IMR-90 (cell line): ENCODE measurements around the gene HMGCR. TPM values are rescaled to one million over a fixed set of nuclear protein-coding genes. Genes with fewer than 3 reads are reported as not detected.

Source experiments
- ATAC-seq: fragments of 200-7000 bp; cut with Tn5 transposase; 2 replicates; pipeline ENCODE4 v1.9.1; 2020; ENCODE audit warnings: low read depth, mild to moderate bottlenecking, moderate library complexity
- BruUV-seq: library from RNA; stranded (reverse); fragments of 400-500 nt; replicated peaks from 2 replicates; lab custom pipeline; 2021; lab: Mats Ljungman, UMichigan
- CTCF ChIA-PET: fragments of 300-600 bp; formaldehyde crosslinking; extraction: SDS; loops from one replicate; lab custom pipeline; 2021; ENCODE audit warnings: antibody characterized with exemption; lab: Yijun Ruan, JAX
- POLR2A ChIA-PET: fragments of 300-600 bp; sonication (Branson Sonifier 250); formaldehyde crosslinking; loops from one replicate; lab custom pipeline; 2022; ENCODE audit warnings: antibody characterized with exemption; ENCODE audit not compliant: unreplicated experiment; lab: Charles Lee
- DNase-seq: peaks from one replicate; pipeline ENCODE4 v3.0.0; 2013
- H2AFZ ChIP-seq: replicated peaks from 2 replicates; pipeline ENCODE3; 2013; ENCODE audit warnings: low read length, mild to moderate bottlenecking; ENCODE audit not compliant: poor library complexity
- H2AK5ac ChIP-seq: 2 replicates; pipeline ENCODE4 v1.6.1; 2013; ENCODE audit warnings: low read depth, low read length, inconsistent platforms
- H2AK9ac ChIP-seq: replicated peaks from 2 replicates; pipeline ENCODE3; 2013; ENCODE audit warnings: mild to moderate bottlenecking, low read depth, low read length, moderate library complexity; ENCODE audit not compliant: poor library complexity
- H2BK120ac ChIP-seq: 2 replicates; pipeline ENCODE4 v1.6.1; 2013; ENCODE audit warnings: low read depth, low read length, inconsistent platforms
- H2BK15ac ChIP-seq: 3 replicates; pipeline ENCODE4 v1.6.1; 2013; ENCODE audit warnings: low read depth, low read length, inconsistent platforms
- H2BK20ac ChIP-seq: 2 replicates; pipeline ENCODE4 v1.6.1; 2013; ENCODE audit warnings: low read depth, mild to moderate bottlenecking, inconsistent platforms, low read length, moderate library complexity
- H2BK5ac ChIP-seq: 2 replicates; pipeline ENCODE4 v1.6.1; 2013; ENCODE audit warnings: mild to moderate bottlenecking, low read depth, low read length, inconsistent platforms; ENCODE audit not compliant: poor library complexity, severe bottlenecking
- H3K14ac ChIP-seq: replicated peaks from 2 replicates; pipeline ENCODE4 v1.6.1; 2013; ENCODE audit warnings: low read depth, low read length, inconsistent platforms
- H3K18ac ChIP-seq: 2 replicates; pipeline ENCODE4 v1.6.1; 2013; ENCODE audit warnings: low read depth, low read length, control low read depth
- H3K23ac ChIP-seq: 2 replicates; pipeline ENCODE4 v1.6.1; 2013; ENCODE audit warnings: low read depth, low read length, inconsistent platforms
- H3K27ac ChIP-seq: 2 replicates; pipeline ENCODE4 v1.5.1; 2013; ENCODE audit warnings: mild to moderate bottlenecking, control low read depth, low read length; ENCODE audit not compliant: insufficient read depth
- H3K27me3 ChIP-seq: 2 replicates; pipeline ENCODE4 v1.6.1; 2013; ENCODE audit warnings: low read length; ENCODE audit not compliant: control insufficient read depth, insufficient read depth
- H3K36me3 ChIP-seq: 2 replicates; pipeline ENCODE4 v1.6.1; 2013; ENCODE audit warnings: low read length, mixed read lengths; ENCODE audit not compliant: control insufficient read depth, insufficient read depth
- H3K4ac ChIP-seq: 2 replicates; pipeline ENCODE4 v1.6.1; 2013; ENCODE audit warnings: low read depth, low read length, inconsistent platforms
- H3K4me1 ChIP-seq: 2 replicates; pipeline ENCODE4 v1.6.1; 2013; ENCODE audit warnings: low read length, mixed read lengths; ENCODE audit not compliant: control insufficient read depth, insufficient read depth
- H3K4me2 ChIP-seq: 2 replicates; pipeline ENCODE4 v1.6.1; 2013; ENCODE audit warnings: low read depth, mild to moderate bottlenecking, control low read depth, low read length, moderate library complexity
- H3K4me3 ChIP-seq: 2 replicates; pipeline ENCODE4 v1.5.1; 2013; ENCODE audit warnings: low read depth, mild to moderate bottlenecking, control low read depth, low read length, moderate library complexity; ENCODE audit not compliant: insufficient read depth
- H3K56ac ChIP-seq: 2 replicates; pipeline ENCODE4 v1.6.1; 2013; ENCODE audit warnings: low read length, inconsistent platforms; ENCODE audit not compliant: insufficient read depth; ENCODE audit errors: extremely low read depth
- H3K79me1 ChIP-seq, 2 experiments: 2 replicates each; pipeline ENCODE4 v1.6.1; 2013; ENCODE audit warnings: low read length in 2 of 2, inconsistent platforms in 1 of 2, low read depth in 1 of 2
- H3K9ac ChIP-seq: 2 replicates; pipeline ENCODE4 v1.6.1; 2013; ENCODE audit warnings: low read depth, low read length, control low read depth
- H3K9me1 ChIP-seq: 2 replicates; pipeline ENCODE4 v1.6.1; 2013; ENCODE audit warnings: low read length, inconsistent platforms; ENCODE audit not compliant: insufficient read depth
- H3K9me3 ChIP-seq: 2 replicates; pipeline ENCODE4 v1.6.1; 2013; ENCODE audit warnings: low read length; ENCODE audit not compliant: control insufficient read depth, insufficient read depth
- H4K20me1 ChIP-seq: 2 replicates; pipeline ENCODE4 v1.6.1; 2013; ENCODE audit warnings: low read length, inconsistent platforms; ENCODE audit not compliant: insufficient read depth
- H4K5ac ChIP-seq: 2 replicates; pipeline ENCODE4 v1.6.1; 2013; ENCODE audit warnings: mild to moderate bottlenecking, low read depth, low read length, control low read depth
- H4K8ac ChIP-seq, 2 experiments: 2 replicates each; pipeline ENCODE4 v1.6.1; 2013; ENCODE audit warnings: low read depth in 2 of 2, low read length in 2 of 2, control low read depth in 1 of 2, inconsistent platforms in 1 of 2
- H4K91ac ChIP-seq: 2 replicates; pipeline ENCODE4 v1.6.1; 2013; ENCODE audit warnings: low read depth, low read length, inconsistent platforms; ENCODE audit not compliant: insufficient read depth
- CEBPB ChIP-seq: IDR thresholded peaks from 2 replicates; pipeline ENCODE4 v1.6.1; 2012; ENCODE audit warnings: low read depth, low read length, improper control_type of control experiment
- CTCF ChIP-seq: conservative IDR thresholded peaks from 2 replicates; pipeline ENCODE4 v1.5.1; 2012; ENCODE audit warnings: mild to moderate bottlenecking, low read depth, low read length, improper control_type of control experiment
- ELK1 ChIP-seq: fragments of 150-350 bp; IDR thresholded peaks from 2 replicates; pipeline ENCODE4 v1.6.1; 2016; ENCODE audit warnings: low read depth, mild to moderate bottlenecking, low read length, moderate library complexity, borderline replicate concordance
- FOS ChIP-seq: fragments of 150-350 bp; IDR thresholded peaks from 2 replicates; pipeline ENCODE4 v1.6.1; 2016; ENCODE audit warnings: low read depth, low read length
- MAFK ChIP-seq: IDR thresholded peaks from 2 replicates; pipeline ENCODE4 v1.6.1; 2012; ENCODE audit warnings: low read depth, low read length, improper control_type of control experiment
- MAZ ChIP-seq: IDR thresholded peaks from 2 replicates; pipeline ENCODE4 v1.6.1; 2012; ENCODE audit warnings: low read depth, mild to moderate bottlenecking, low read length, improper control_type of control experiment, moderate library complexity, borderline replicate concordance
- MXI1 ChIP-seq: IDR thresholded peaks from 2 replicates; pipeline ENCODE4 v1.6.1; 2012; ENCODE audit warnings: low read depth, mild to moderate bottlenecking, low read length, moderate library complexity, borderline replicate concordance
- NFE2L2 ChIP-seq: fragments of 150-350 bp; IDR thresholded peaks from 2 replicates; pipeline ENCODE4 v1.6.1; 2016; ENCODE audit warnings: low read depth, mild to moderate bottlenecking, low read length
- POLR2A ChIP-seq: IDR thresholded peaks from 2 replicates; pipeline ENCODE4 v1.6.1; 2012; ENCODE audit warnings: mild to moderate bottlenecking, low read depth, low read length
- RAD21 ChIP-seq: IDR thresholded peaks from 2 replicates; pipeline ENCODE4 v1.6.1; 2012; ENCODE audit warnings: low read length, improper control_type of control experiment
- RCOR1 ChIP-seq: IDR thresholded peaks from 2 replicates; pipeline ENCODE4 v1.6.1; 2012; ENCODE audit warnings: mild to moderate bottlenecking, low read length, improper control_type of control experiment; ENCODE audit not compliant: insufficient replicate concordance
- RFX5 ChIP-seq: IDR thresholded peaks from 2 replicates; pipeline ENCODE4 v1.8.0; 2012; ENCODE audit warnings: low read depth, mild to moderate bottlenecking, low read length, moderate library complexity
- SMC3 ChIP-seq: fragments of 150-350 bp; IDR thresholded peaks from 2 replicates; pipeline ENCODE4 v1.6.1; 2016; ENCODE audit warnings: low read depth, mild to moderate bottlenecking, antibody characterized with exemption, low read length, moderate library complexity
- dilution Hi-C: fragments of 300-500 bp; cut with HindIII; formaldehyde crosslinking; loops from one replicate; pipeline ENCODE4 v1.14.3; 2018; ENCODE audit warnings: low sequenced_read_pairs; ENCODE audit not compliant: unreplicated experiment
- in situ Hi-C: fragments of 300-500 bp; cut with MboI; formaldehyde crosslinking; loops from 3 replicates; pipeline ENCODE4 v1.14.3; 2019; ENCODE audit warnings: low sequenced_read_pairs, inconsistent platforms, mixed read lengths
- intact Hi-C: fragments of 100-400 bp; cut with micrococcal nuclease; formaldehyde crosslinking; loops from 2 replicates; pipeline ENCODE4 v1.10.0; 2022
- polyA plus RNA-seq, 3 experiments: library from polyadenylated mRNA; depleted of rRNA; stranded (reverse); fragments of >200 nt; gene quantifications; 2 replicates each; pipeline ENCODE4 v1.2.3, GENCODE V29; 2012; ENCODE audit warnings: low replicate concordance in 1 of 3
- total RNA-seq: library from RNA; depleted of rRNA; stranded (reverse); fragments of >200 nt; gene quantifications from 2 replicates; pipeline ENCODE4 v1.2.3, GENCODE V29; 2012
- TF ChIP-seq, protein P1 (sequence below): fragments of 150-350 bp; IDR thresholded peaks from 2 replicates; pipeline ENCODE4 v1.6.1; 2017; ENCODE audit warnings: mild to moderate bottlenecking, antibody characterized with exemption, low read length, low read depth

The HMGCR gene
- total and polyA plus RNA-seq, 2 of the 4 experiments (the other 2 are of a cell fraction): 23.3 to 48.6 TPM

DNA sequence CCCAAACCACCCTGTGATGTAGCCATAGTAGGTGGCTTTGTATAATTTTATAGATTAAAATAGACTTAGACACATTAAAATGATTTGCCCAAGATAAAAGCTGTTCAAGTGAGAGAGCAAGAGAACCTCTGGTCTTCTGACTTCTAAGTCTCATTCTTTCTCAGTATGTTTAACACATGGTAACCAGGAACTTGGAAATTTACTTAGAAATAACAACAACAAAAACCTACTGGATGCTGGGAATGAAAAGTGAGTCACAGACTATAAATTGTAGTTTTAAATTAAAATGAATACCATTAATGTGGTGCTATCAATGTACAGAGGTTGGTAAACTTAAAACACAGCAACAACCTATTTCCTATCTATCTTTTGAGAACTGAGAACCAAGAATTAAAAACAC lies 30.4 kb downstream of the HMGCR start:
- Histone ChIP-seq H4K91ac (no peak overlapping the region), H3K4me2 (no peak overlapping the region), H4K8ac (no peak overlapping the region), H3K27ac (no peak overlapping the region), H3K9ac (no peak overlapping the region), H3K9me1 (no peaks in the 10 kb centered on the region; the same call in 1 of the 2 replicates), H3K36me3 (peaks cover 1% of the 10 kb centered on the region; the same call in 1 of the 2 replicates), H2BK120ac (no peak overlapping the region), H2BK20ac (no peak overlapping the region), H4K5ac (no peak overlapping the region), H3K4me3 (no peak overlapping the region), H4K20me1 (no peaks in the 10 kb centered on the region), H2BK5ac (no peak overlapping the region), H3K79me1 (no peaks in the 10 kb centered on the region), H2AK5ac (no peak overlapping the region), H2AFZ (no peak overlapping the region), H3K4me1 (peaks cover 5% of the 10 kb centered on the region), H3K4ac (no peak overlapping the region), H3K27me3 (no peaks in the 10 kb centered on the region), H2AK9ac (no peak overlapping the region), H2BK15ac (no peak overlapping the region), H3K18ac (no peak overlapping the region), H3K9me3 (no peaks in the 10 kb centered on the region), H3K56ac (no peak overlapping the region), H3K14ac (no peak overlapping the region), H3K23ac (no peak overlapping the region)
- intact Hi-C loops (loop anchor here (10.0 kb wide), 1 partner anchor 317 kb away; no protein-coding TSS in a partner anchor), in situ Hi-C loops (loop anchor here (25.0 kb wide), 1 partner anchor 605 kb away; the partner anchor contains the start of genes GFM2 and NSA2), dilution Hi-C loops (no loop called here)
- ChIA-PET CTCF (no interaction called here), POLR2A (no interaction called here)
- no peak for TF ChIP-seq POLR2A
- TF ChIP-seq ELK1: no peak
- no peak for TF ChIP-seq RFX5
- TF ChIP-seq, protein P1, sequence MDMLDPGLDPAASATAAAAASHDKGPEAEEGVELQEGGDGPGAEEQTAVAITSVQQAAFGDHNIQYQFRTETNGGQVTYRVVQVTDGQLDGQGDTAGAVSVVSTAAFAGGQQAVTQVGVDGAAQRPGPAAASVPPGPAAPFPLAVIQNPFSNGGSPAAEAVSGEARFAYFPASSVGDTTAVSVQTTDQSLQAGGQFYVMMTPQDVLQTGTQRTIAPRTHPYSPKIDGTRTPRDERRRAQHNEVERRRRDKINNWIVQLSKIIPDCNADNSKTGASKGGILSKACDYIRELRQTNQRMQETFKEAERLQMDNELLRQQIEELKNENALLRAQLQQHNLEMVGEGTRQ: no peak
- no peak for TF ChIP-seq RCOR1
- TF ChIP-seq RAD21: no peak
- no peak for TF ChIP-seq MXI1
- no peak for TF ChIP-seq MAFK
- TF ChIP-seq MAZ: no peak
- no peak for TF ChIP-seq SMC3
- no peak for TF ChIP-seq CTCF
- TF ChIP-seq NFE2L2: no peak
- TF ChIP-seq FOS: no peak
- no peak for TF ChIP-seq CEBPB
- no TSS peak for BruUV-seq
- peak; percentile 48 for ATAC-seq
- peak; percentile 67 for DNase-seq
